SKM-1 treated with dmso at 0.1 percent for 144 hours (cell line): ENCODE measurements around the gene CHCHD4.

Experiments
- DNase-seq: peaks from one replicate; lab custom pipeline; 2025; ENCODE audit not compliant: unreplicated experiment; lab: John Stamatoyannopoulos, UW

Gene CHCHD4

GRCh38 chr3:14063152-14063551 lies 61.5 kb downstream of the CHCHD4 start:
- no peak for DNase-seq
